ENCODE data around the gene NMRAL1.
A peak's percentile ranks its signal among the peaks of the same experiment; 100 is the strongest.

NMRAL1 gene

DNA sequence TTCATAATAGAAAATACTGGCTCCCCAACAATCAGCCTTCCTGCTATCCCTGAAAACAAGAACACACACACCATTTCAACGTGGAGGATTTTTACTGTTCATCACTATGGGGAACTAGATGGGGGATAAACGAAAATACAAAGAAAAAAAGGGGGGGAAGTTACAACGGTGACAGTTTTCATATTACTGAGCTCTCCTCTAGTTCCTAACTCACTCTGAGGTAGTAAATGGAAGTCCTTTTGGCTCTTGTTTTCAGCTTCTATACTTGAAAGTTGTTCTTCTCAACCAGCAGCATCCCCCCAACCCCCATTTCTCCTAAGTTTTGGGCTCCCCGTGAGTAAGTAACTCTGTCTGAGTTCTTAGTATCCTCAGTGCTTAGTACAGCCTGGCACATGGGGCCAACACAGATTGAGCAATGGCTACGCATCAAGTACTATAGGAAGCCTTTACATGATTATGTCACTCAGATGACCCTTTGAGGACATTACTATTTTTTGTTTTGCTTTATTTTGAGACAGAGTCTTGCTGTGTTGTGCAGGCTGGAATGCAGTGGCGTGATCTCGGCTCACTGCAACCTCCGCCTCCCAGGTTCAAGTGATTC lies 53.8 kb downstream of the NMRAL1 start:
- no peak for DNase-seq

DNA sequence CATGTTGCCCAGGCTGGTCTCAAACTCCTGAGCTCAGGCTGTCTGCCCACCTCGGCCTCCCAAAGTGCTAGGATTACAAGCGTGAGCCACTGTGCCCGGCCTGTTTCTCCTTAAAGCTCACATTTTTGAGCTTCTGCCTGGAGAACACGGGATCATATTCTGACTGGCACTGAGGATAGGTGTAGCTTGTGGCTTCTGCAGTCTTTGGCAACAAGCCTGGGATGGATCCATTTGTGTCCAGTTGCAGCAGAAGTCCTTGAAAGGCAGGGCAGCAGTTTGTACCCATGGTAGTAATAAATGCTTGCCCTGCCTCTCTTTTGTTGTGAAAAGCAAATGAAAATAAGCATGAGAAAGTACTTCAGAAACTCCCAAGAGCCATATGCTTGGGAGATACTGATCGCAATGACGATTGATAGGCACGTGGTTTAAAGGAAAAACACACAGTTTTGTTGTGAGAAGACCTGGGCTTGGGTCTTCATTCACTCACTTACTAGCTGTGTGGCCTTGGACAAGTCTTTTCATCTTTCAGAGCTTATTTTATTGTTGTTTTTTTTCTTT lies 54.9 kb downstream of the NMRAL1 start:
- no peak for DNase-seq

DNA sequence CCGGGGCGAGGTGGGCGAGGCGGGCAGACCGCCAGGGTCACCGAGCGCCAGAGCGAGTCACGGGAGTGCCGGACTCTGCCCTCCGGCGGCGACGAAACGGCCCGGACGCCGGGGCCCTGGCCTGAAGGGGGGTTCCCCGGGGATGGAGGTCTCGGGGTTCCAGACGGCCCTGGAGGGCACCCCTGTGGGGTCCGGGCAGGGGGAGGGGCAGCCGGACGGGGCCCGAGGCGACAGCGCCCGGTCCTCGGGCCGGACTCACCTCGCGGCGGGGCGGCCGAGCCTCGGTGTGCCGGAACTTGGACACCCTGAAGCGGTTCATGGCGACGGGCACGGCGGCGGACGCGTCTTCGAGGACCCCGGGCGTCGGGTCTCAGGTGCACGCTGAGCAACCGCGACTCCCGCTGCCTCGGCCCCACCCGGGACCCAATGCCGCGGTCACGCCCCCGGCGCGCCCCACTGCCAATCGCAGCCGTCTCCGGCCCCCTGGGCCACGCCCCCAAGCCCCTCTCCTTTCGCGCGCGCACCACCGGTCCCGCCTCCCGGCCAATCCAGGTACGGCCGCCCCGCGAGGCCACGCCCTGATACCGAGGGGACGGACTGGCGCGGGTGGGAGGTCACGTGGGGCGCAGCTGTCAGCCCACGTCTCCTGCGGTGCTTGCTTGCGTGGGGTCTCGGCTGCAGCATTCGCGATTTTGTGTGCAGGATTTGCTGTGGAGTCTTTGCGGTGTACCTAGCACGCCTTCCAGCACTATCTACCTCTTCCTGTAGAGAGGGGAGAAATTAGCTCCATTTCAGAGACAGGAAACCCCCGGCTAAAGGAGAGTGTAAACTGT lies 58.0 kb downstream of the NMRAL1 start, which contains the start of gene CORO7:
TSS of gene CORO7 (minus strand) at position 397 of the 833 bp plus-strand sequence. CDS start at position 319, 78 bp downstream.
- peak; percentile 98 for DNase-seq

DNA sequence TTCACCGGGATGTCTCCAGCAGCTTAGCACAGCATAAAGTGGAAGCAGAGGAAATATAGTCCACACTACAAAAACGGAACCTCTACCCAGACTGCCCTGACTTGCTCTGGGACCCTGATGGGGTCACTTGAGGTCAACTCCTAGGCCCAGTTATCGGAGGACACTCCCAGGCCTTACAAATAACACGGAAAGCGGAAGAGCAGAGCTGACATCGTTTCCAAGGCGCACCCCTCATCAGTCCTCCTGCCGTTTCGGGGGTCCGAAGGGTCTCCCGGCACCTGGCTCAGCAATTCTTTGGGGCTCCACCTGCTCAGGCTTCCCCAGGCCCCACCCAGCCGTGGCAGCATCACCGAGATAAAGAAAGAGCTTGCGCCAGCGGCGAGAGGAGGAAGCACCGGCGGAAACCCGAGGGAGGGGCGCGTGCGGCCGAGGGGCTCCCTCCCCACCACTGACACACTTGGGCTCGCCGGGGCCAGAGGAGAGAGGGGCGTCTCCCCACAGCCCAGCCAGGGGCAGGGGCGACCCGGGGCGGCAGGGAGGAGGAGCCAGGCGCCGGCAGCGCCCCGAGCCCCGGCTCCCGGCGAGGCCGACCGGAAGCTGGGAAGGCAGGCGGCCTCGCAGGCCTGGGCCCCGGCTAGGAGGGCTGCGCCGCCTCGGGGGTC lies 58.8 kb downstream of the NMRAL1 start:
- peak; percentile 72 for DNase-seq

DNA sequence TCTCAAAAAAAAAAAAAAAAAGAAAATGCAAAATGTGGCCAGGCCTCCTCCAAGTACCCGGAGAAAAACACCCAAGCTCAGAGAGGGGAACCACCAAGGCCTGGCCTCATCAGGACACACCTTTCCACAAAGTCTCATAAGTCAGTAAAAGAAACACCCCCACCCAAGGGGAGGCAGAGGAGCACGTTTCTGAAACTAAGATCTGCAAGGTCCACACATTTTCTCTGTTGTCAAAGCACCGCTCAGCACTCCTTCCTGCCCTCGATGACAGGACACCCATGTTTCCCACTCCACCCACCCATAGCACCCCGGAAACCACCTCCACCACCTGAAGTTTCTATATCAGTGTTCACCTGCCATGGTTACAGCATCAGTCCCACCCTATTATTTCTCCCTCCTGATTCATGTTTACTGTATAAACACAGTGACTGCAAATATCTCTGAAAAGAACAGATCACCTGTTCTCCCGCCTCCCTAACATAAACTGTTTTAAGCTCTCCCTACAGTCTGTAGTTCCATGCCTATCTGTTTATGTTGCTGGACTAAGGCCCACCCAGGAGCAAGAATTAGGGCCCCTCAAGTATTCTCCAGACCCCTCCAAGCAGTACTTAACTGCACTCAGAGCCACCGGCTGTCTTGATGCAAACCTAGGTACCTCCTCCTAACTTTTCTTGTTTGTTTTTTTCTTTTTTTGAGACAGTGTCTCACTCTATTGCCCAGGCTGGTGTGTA lies 60.1 kb downstream of the NMRAL1 start:
- peak; percentile 96 for DNase-seq

DNA sequence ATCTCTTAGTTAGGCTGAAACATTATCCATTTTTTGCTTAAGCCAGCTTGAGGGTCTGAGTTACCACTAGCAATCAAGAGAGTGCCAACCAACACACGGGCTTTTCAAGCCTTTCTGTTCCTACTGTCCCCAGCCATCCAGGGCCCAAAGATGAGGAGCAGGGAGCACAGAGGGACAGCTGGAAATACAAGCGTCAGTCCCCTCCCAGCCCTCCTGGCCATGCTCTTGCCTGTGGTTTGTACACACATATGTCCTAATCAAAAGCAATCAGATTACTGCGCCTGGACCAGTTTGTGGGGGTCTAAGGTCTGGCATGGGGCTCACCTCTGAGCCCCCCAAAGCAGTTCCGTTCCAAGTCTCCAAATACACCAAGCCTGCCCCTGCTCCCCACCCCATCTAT lies 61.6 kb downstream of the NMRAL1 start:
- DNase-seq: no peak

DNA sequence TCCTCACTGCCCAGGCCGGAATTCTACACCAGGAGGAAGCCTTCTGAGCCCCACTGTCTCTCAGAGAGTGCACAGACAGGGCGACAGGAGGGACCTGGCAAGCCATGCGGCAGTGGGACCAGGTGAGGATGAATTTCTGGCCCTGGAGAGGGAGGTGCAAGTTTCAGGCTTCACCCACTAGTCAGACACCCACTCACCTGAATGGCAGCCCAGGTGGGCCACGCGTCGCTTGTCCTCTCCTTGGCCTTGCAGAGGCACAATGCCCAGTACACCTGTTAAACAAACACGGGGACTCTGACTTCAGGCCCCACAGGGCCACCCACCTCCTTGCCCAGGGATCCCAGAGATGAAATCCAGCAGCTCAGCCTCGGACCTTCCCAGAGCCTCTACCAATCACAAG lies 62.3 kb downstream of the NMRAL1 start:
- DNase-seq: no peak

Measured in activated CD4-positive, alpha-beta T cell treated with anti-CD3 and anti-CD28 coated beads, Interleukin-10, Interleukin-2, amounts not matched to agents 100 ng/mL and 50 ng/mL, durations not matched to agents 16 hours and 8 hours (primary cell).